T47D (cell line): ENCODE data around the gene GXYLT2.
A peak's percentile ranks its signal among the peaks of the same experiment; 100 is the strongest.

Experiments
- DNase-seq, 2 experiments: peaks; one replicate each; pipeline versions ENCODE4 v3.0.0 to v3.0.0-alpha.2; 2011 to 2012; ENCODE audit warnings: low read depth in 1 of 2, low spot score in 1 of 2
- JUND ChIP-seq: IDR thresholded peaks from 2 replicates; pipeline ENCODE4 v1.6.1; 2012; ENCODE audit warnings: low read depth
- in situ Hi-C: cut with HindIII; loops from 2 replicates; pipeline ENCODE4 v1.10.0; 2016; ENCODE audit warnings: low sequenced_read_pairs, low pct_unique_long_range_greater_than_20kb

Gene GXYLT2

DNA sequence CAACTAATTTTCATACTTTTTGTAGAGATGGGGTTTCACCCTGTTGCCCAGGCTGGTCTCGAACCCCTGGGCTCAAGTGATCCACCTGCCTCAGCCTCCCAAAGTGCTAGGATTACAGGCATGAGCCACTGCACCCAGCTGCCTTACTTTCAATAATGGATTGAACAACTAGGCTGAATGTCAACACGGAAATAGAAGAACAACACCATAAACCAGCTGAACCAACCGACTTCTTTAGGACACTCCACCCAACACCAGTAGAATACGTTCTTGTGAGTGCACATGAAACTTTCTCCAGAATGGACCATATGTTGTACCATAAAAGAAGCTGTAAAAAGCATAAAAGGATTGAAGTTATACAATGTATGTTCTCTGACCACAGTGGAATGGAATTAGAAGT, 42.9 kb downstream of the GXYLT2 start:
- no peak for TF ChIP-seq JUND
- no peak for DNase-seq
- in situ Hi-C loops, result no loop called here

DNA sequence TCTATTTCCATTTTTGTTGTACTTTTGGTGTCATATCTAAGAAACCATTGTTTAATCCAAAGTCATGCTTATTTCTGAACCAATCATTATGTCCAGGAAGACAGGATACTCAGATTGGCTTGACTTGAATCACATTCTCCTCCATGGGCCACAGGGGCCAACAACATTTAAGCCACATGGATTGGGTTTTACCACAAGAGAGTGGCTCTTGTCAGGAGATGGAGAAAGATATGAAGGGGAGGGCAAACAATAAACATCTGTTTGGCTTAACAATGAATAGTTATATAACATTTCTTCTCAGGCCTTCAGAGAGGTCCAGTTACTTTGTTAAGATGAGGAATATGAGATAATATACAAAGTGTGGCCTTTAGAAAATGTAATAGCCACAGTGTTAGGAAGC, 44.6 kb downstream of the GXYLT2 start:
- in situ Hi-C loops, result no loop called here
- no peak for DNase-seq
- TF ChIP-seq JUND, result no peak

DNA sequence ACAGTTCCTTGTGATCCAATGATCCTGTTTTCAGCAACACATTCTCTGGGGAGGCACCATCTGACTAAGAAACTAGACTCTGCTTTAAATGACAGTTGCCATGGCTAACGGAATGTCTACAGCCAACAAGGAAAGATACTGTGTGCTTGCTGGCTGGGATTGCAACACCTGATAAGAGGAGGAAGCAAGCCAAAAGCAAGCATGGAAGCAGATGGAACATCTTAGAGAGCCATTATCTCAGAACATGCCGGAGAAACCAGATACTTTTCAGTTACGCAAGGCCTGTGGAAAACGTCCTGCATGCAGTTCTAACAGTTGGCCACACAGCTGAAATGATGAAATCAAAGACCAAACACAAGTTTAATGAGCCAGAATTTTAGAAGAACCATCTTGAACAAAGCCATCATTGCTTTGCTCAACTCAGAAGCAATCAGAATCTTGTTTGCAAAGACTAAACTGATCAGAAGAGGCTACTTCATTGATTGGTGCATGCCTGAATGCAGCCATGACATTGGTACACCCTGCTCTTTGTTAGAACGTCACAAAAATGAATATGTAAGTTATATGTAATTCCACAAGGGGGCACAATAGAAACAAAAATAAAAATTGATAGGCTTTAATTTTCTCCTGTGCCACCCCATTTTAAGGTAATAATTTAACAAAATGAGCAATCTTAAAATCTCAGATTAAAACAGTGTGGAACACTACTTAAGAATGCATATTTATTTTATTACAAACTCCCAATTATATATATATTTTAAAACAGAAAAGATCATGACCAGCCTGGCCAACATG, 50.8 kb downstream of the GXYLT2 start:
- no peak for TF ChIP-seq JUND
- DNase-seq, result peak; percentile 39 to 54
- in situ Hi-C loops, result no loop called here

DNA sequence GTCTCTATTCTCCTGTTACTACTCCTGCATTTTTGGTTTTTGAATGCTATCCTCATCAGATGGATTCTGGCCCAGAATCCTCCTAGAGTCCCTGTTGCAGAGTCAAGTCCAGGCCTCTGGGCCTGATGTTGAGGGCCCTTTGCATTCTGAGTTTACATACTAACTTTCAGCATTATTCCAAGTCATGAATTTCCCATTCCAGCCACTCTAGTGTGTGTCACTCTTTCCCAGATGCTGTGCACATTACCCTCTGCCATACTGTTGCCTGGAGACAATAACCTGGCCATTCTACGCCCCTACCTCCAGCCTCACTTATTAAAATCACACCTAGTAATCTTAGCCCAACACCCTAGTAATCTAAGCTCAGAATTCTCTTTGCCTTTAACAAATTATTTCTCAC, 53.4 kb downstream of the GXYLT2 start:
- no peak for TF ChIP-seq JUND
- in situ Hi-C loops, result no loop called here
- DNase-seq, result no peak

DNA sequence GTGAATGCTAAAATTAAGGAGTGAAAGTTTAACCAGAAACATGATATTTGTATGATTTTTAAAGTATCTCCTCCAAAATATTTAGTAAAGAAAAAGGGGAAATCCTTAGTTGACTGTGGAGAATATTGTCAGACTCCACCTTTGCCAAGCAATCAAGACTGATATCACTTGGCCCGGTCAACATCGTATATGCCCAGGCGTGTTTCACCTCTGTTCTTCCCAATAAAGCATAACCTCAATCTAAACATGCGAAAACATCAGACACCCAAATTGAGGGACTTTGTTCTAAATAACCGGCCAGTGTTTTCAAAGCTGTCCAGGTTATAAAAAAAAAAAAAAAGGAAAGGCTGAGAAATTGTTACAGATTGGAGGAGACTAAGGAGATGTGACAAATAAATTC, 54.6 kb downstream of the GXYLT2 start:
- no peak for TF ChIP-seq JUND
- in situ Hi-C loops, result no loop called here
- DNase-seq, result no peak

DNA sequence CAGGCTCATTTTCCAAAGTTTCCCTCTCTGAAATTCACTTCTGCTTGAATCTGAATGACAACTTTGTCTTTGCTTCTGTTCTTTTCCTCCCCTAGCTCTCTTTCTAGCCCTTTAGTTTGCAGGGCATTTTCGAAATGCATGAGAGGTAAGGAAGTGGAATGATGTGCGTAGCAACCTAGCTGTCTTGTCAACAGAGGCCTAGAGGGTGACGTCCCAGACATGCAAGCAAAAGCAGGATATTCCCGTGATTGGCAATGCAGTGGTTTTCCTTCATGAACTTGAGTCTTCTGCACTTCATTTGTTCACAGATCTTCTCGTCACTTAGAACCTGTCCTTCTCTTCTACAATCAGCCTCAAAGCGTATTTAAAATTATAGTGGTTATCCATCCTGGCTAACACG, 56.9 kb downstream of the GXYLT2 start:
- no peak for TF ChIP-seq JUND
- in situ Hi-C loops, result no loop called here
- no peak for DNase-seq

DNA sequence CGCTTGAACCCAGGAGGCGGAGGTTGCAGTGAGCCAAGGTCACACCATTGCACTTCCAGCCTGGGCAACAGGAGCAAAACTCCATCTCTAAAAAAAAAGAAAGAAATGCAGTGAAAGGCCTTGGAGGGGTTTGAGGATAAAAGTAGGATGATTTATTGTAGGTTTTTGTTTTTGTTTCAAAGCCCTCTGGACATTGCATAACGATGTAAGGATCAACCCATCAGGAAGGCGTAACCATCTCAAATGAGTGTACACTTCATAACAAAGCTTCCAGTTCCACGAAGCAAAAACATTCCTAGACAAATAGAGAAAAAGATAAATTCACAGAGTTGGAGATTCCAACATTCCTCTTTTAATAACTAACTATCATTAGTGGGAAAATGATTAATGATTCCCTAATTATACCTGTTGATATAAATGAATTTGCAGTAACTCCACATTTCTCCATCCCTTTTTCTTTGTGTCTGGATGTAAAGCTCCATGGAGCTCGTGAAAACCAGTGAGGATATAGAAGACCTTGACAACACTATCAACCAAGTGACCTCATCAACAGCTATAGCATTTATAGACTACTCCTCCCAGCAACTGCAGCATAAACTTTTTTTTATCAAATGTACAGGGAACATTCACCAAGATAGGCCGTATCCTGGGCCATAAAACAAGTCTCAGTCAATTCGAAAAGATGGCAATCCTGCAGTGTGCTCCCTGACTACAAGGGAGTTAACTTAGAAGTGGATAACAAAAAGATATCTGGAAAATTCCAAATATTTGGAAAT, 60.1 kb downstream of the GXYLT2 start:
- TF ChIP-seq JUND, result no peak
- no peak for DNase-seq
- in situ Hi-C loops, result no loop called here

DNA sequence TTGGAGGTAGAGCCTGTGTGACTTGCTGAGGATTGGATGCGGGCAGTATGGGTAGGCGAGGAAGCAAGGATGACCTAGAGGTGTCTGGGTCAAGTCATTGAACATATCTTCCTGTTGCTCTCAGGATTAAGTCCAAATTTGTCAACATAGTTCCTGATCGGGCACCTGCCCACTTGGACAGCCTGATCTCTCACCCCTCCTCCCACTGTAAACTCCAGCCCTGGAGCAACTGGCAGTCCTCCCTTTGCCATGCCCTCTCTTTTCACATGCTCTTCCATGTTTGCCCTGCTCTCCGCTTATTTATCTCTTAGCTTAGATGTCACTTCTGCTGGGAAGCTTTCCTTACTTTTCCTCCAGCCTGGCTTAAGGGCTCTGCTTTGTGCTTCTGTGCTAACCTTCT, 61.2 kb downstream of the GXYLT2 start:
- DNase-seq, result peak in 1 of 2 experiments; percentile 7
- in situ Hi-C loops, result no loop called here
- TF ChIP-seq JUND, result no peak

DNA sequence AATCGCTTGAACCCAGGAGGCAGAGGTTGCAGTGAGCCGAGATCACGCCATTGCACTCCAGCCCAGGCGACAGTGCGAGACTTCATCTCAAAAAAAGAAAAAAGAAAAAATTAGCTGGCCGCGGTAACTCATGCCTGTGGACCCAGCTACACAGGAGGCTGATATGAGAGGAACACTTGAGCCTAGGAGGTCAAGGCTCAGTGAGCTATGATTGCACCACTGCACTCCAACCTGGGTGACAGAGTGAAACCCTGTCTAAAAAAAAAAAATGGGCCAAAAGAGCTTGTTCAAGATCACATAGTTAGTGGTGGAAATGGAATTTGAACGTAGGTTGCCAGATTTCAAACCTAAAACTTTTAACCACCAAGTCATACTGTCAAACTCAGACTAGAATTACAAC, 62.5 kb downstream of the GXYLT2 start:
- no peak for TF ChIP-seq JUND
- in situ Hi-C loops, result no loop called here
- no peak for DNase-seq

DNA sequence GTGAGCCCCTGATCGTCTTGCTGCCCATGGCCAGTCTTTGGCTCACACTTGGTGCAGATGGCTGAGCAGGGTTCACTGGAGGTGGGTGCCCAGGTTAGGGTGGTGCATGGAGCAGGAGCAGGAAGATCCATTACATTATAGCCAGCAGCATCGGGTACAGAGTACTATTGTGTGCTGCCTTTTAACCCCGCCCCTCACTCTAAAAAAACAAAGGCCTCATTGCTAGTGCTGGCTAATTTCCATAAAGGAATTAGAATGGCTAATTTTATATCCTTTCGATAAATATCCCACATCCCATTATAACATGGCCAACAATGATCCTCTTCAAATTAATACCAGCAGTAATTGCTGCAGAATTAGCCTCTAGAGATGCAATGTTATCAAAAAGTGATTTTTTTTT, 63.0 kb downstream of the GXYLT2 start:
- in situ Hi-C loops, result no loop called here
- TF ChIP-seq JUND, result no peak

DNA sequence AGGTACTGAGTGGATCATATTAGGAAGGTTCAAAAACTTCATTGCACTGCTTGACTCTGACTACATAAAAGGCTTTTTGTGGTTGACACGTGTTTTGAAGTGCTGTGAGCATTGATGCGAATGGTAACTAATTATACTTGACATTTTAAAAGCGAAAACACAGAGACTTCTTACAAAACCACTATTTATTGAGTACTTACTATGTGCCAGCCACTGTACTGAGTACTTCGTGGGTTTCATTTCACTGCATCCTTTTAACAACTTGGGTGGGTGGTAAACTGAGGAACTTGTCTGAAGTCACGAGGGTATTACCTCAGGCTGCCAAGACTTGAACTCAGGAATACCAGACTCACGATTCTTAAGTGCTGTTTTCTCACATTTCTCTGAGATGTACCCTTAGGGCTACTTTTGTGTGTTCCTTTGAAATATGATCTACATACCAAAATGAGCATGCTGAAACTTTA, 63.4 kb downstream of the GXYLT2 start:
- no peak for TF ChIP-seq JUND

More for the DNA sequence above, 63.0 kb downstream of the GXYLT2 start:
- no peak for DNase-seq

DNA sequence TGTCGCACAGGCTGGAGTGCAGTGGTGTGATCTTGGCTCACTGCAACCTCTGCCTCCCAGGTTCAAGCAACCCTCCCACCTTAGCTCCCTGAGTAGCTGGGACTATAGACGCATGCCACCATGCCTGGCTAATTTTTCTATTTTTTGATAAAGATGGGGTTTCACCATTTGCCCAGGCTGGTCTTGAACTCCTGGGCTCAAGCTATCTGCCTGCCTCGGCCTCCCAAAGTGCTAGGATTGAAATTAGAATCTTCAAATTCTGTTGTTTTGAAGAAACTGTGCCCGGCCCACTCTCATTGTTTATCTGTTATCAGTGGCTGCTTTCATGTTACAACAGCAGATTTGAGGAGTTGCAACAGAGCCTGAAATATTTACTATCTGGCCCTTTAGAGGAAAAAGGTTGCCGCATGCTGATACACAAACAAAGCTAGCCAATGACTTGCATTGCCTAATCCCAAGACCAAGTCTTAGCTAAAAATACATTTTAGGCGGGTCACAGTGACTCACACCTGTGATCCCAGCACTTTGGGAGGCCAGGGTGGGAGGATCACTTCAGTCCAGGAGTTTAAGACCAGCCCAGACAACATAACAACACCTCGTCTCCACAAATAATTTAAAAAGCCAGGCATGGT, 65.6 kb downstream of the GXYLT2 start:
- no peak for DNase-seq
- in situ Hi-C loops, result no loop called here
- no peak for TF ChIP-seq JUND

More for the DNA sequence above, 63.4 kb downstream of the GXYLT2 start:
- no peak for DNase-seq
- in situ Hi-C loops, result no loop called here

DNA sequence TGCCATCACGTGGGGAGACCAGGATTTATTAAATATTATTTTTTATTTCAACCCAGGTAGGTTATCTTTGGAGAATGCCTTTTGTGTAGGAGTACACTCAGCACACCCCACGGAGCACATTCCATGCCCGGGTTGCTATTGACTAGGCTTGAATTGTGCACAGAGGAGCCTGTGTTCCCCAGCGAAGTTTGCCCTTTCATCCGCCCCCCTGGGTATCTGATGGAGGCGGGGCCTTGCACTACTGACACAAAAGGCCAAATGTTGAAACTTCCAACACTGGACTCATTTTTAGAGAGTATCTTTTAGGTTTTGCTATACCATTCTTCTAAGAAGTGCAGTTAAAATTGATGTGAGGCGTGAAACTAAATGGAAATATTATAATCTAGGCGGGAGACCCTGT, 69.5 kb downstream of the GXYLT2 start:
- DNase-seq, result no peak
- in situ Hi-C loops, result no loop called here
- TF ChIP-seq JUND, result no peak
